ENCODE measurements around the gene TRIM44. TPM values are rescaled to one million over a fixed set of nuclear protein-coding genes. Genes with fewer than 3 reads are reported as not detected.

TRIM44 gene
- total RNA-seq, 1 donor from 2014 or later, result 22.8 TPM

- Mint-ChIP-seq H3K27me3 (ENCODE audit: low read depth) (no peaks in the 10 kb centered on the region), H3K9me3 (no peaks in the 10 kb centered on the region), H3K4me3 (ENCODE audit: low read depth) (no peak overlapping the region), H3K4me1 (ENCODE audit: low read depth) (peaks cover 24% of the 10 kb centered on the region), H3K36me3 (ENCODE audit: low read depth) (no peaks in the 10 kb centered on the region), H3K27ac (no peak overlapping the region)
- intact Hi-C loops (cut with micrococcal nuclease), result no loop called here
- no peak for DNase-seq (ENCODE audit: low spot score)
Measured at GRCh38 chr11:35784699-35785098, 122.1 kb downstream of the TRIM44 start.

- no peak for DNase-seq (ENCODE audit: low spot score)
- H3K4me1 Mint-ChIP-seq (ENCODE audit: low read depth), result peaks cover 24% of the 10 kb centered on the region
- H3K27me3 Mint-ChIP-seq (ENCODE audit: low read depth), result no peaks in the 10 kb centered on the region
- no peak overlapping the region for H3K4me3 Mint-ChIP-seq (ENCODE audit: low read depth)
- intact Hi-C loops (cut with micrococcal nuclease), result no loop called here
- H3K9me3 Mint-ChIP-seq, result no peaks in the 10 kb centered on the region
- H3K27ac Mint-ChIP-seq, result no peak overlapping the region
- H3K36me3 Mint-ChIP-seq (ENCODE audit: low read depth), result no peaks in the 10 kb centered on the region
Measured at GRCh38 chr11:35785287-35786167, 123.0 kb downstream of the TRIM44 start.

GRCh38 chr11:35786188-35786587 lies 123.6 kb downstream of the TRIM44 start:
- H3K27me3 Mint-ChIP-seq (ENCODE audit: low read depth), result no peaks in the 10 kb centered on the region
- intact Hi-C loops (cut with micrococcal nuclease), result no loop called here
- no peak overlapping the region for H3K27ac Mint-ChIP-seq
- H3K4me3 Mint-ChIP-seq (ENCODE audit: low read depth), result no peak overlapping the region
- DNase-seq (ENCODE audit: low spot score), result no peak
- H3K9me3 Mint-ChIP-seq, result no peaks in the 10 kb centered on the region
- no peaks in the 10 kb centered on the region for H3K36me3 Mint-ChIP-seq (ENCODE audit: low read depth)
- H3K4me1 Mint-ChIP-seq (ENCODE audit: low read depth), result peaks cover 24% of the 10 kb centered on the region

GRCh38 chr11:35787013-35787504 lies 124.5 kb downstream of the TRIM44 start:
- no peaks in the 10 kb centered on the region for H3K9me3 Mint-ChIP-seq
- peaks cover 23% of the 10 kb centered on the region for H3K4me1 Mint-ChIP-seq (ENCODE audit: low read depth)
- DNase-seq (ENCODE audit: low spot score), result no peak
- H3K36me3 Mint-ChIP-seq (ENCODE audit: low read depth), result no peaks in the 10 kb centered on the region
- H3K4me3 Mint-ChIP-seq (ENCODE audit: low read depth), result no peak overlapping the region
- intact Hi-C loops (cut with micrococcal nuclease), result no loop called here
- H3K27me3 Mint-ChIP-seq (ENCODE audit: low read depth), result no peaks in the 10 kb centered on the region
- H3K27ac Mint-ChIP-seq, result no peak overlapping the region

GRCh38 chr11:35787626-35788025 lies 125.1 kb downstream of the TRIM44 start:
- no peaks in the 10 kb centered on the region for H3K9me3 Mint-ChIP-seq
- intact Hi-C loops (cut with micrococcal nuclease), result no loop called here
- no peaks in the 10 kb centered on the region for H3K27me3 Mint-ChIP-seq (ENCODE audit: low read depth)
- no peaks in the 10 kb centered on the region for H3K36me3 Mint-ChIP-seq (ENCODE audit: low read depth)
- peaks cover 23% of the 10 kb centered on the region for H3K4me1 Mint-ChIP-seq (ENCODE audit: low read depth)
- no peak overlapping the region for H3K27ac Mint-ChIP-seq
- no peak overlapping the region for H3K4me3 Mint-ChIP-seq (ENCODE audit: low read depth)
- no peak for DNase-seq (ENCODE audit: low spot score)

- Mint-ChIP-seq H3K9me3 (no peaks in the 10 kb centered on the region), H3K27ac (no peak overlapping the region), H3K27me3 (ENCODE audit: low read depth) (no peaks in the 10 kb centered on the region), H3K36me3 (ENCODE audit: low read depth) (no peaks in the 10 kb centered on the region), H3K4me3 (ENCODE audit: low read depth) (no peak overlapping the region), H3K4me1 (ENCODE audit: low read depth) (peaks cover 7% of the 10 kb centered on the region)
- DNase-seq (ENCODE audit: low spot score), result no peak
- intact Hi-C loops (cut with micrococcal nuclease), result no loop called here
Measured at GRCh38 chr11:35791088-35791958, 128.7 kb downstream of the TRIM44 start.

GRCh38 chr11:35792148-35792845 lies 129.7 kb downstream of the TRIM44 start:
- Mint-ChIP-seq H3K27me3 (ENCODE audit: low read depth) (no peaks in the 10 kb centered on the region), H3K36me3 (ENCODE audit: low read depth) (no peaks in the 10 kb centered on the region), H3K4me1 (ENCODE audit: low read depth) (peaks cover 11% of the 10 kb centered on the region), H3K4me3 (ENCODE audit: low read depth) (no peak overlapping the region), H3K27ac (no peak overlapping the region), H3K9me3 (no peaks in the 10 kb centered on the region)
- intact Hi-C loops (cut with micrococcal nuclease), result no loop called here
- no peak for DNase-seq (ENCODE audit: low spot score)

GRCh38 chr11:35792846-35793192 lies 130.2 kb downstream of the TRIM44 start:
- DNase-seq (ENCODE audit: low spot score), result no peak
- H3K27me3 Mint-ChIP-seq (ENCODE audit: low read depth), result no peaks in the 10 kb centered on the region
- no peaks in the 10 kb centered on the region for H3K36me3 Mint-ChIP-seq (ENCODE audit: low read depth)
- peaks cover 11% of the 10 kb centered on the region for H3K4me1 Mint-ChIP-seq (ENCODE audit: low read depth)
- intact Hi-C loops (cut with micrococcal nuclease), result no loop called here
- no peak overlapping the region for H3K4me3 Mint-ChIP-seq (ENCODE audit: low read depth)
- H3K27ac Mint-ChIP-seq, result no peak overlapping the region
- H3K9me3 Mint-ChIP-seq, result no peaks in the 10 kb centered on the region

GRCh38 chr11:35794333-35794732 lies 131.8 kb downstream of the TRIM44 start:
- no peak overlapping the region for H3K27ac Mint-ChIP-seq
- no peaks in the 10 kb centered on the region for H3K9me3 Mint-ChIP-seq
- H3K27me3 Mint-ChIP-seq (ENCODE audit: low read depth), result no peaks in the 10 kb centered on the region
- no peaks in the 10 kb centered on the region for H3K36me3 Mint-ChIP-seq (ENCODE audit: low read depth)
- no peak for DNase-seq (ENCODE audit: low spot score)
- intact Hi-C loops (cut with micrococcal nuclease), result no loop called here
- H3K4me1 Mint-ChIP-seq (ENCODE audit: low read depth), result peaks cover 11% of the 10 kb centered on the region
- no peak overlapping the region for H3K4me3 Mint-ChIP-seq (ENCODE audit: low read depth)

- H3K4me3 Mint-ChIP-seq (ENCODE audit: low read depth), result no peak overlapping the region
- no peak overlapping the region for H3K27ac Mint-ChIP-seq
- intact Hi-C loops (cut with micrococcal nuclease), result no loop called here
- H3K9me3 Mint-ChIP-seq, result no peaks in the 10 kb centered on the region
- H3K36me3 Mint-ChIP-seq (ENCODE audit: low read depth), result no peaks in the 10 kb centered on the region
- DNase-seq (ENCODE audit: low spot score), result no peak
- H3K27me3 Mint-ChIP-seq (ENCODE audit: low read depth), result no peaks in the 10 kb centered on the region
- peaks cover 11% of the 10 kb centered on the region for H3K4me1 Mint-ChIP-seq (ENCODE audit: low read depth)
Measured at GRCh38 chr11:35794850-35795249, 132.3 kb downstream of the TRIM44 start.

- intact Hi-C loops (cut with micrococcal nuclease), result no loop called here
- H3K36me3 Mint-ChIP-seq (ENCODE audit: low read depth), result no peaks in the 10 kb centered on the region
- peaks cover 13% of the 10 kb centered on the region for H3K4me1 Mint-ChIP-seq (ENCODE audit: low read depth)
- no peaks in the 10 kb centered on the region for H3K9me3 Mint-ChIP-seq
- H3K27me3 Mint-ChIP-seq (ENCODE audit: low read depth), result no peaks in the 10 kb centered on the region
- H3K4me3 Mint-ChIP-seq (ENCODE audit: low read depth), result no peak overlapping the region
- H3K27ac Mint-ChIP-seq, result no peak overlapping the region
- DNase-seq (ENCODE audit: low spot score), result no peak
Measured at GRCh38 chr11:35796562-35796961, 134.0 kb downstream of the TRIM44 start.

- H3K36me3 Mint-ChIP-seq (ENCODE audit: low read depth), result no peaks in the 10 kb centered on the region
- DNase-seq (ENCODE audit: low spot score), result no peak
- intact Hi-C loops (cut with micrococcal nuclease), result no loop called here
- no peak overlapping the region for H3K4me3 Mint-ChIP-seq (ENCODE audit: low read depth)
- no peaks in the 10 kb centered on the region for H3K27me3 Mint-ChIP-seq (ENCODE audit: low read depth)
- H3K4me1 Mint-ChIP-seq (ENCODE audit: low read depth), result peaks cover 13% of the 10 kb centered on the region
- no peaks in the 10 kb centered on the region for H3K9me3 Mint-ChIP-seq
- H3K27ac Mint-ChIP-seq, result no peak overlapping the region
Measured at GRCh38 chr11:35798423-35798822, 135.8 kb downstream of the TRIM44 start.

Data from activated T-helper 2 cell treated with anti-CD3 and anti-CD28 coated beads, Interferon-gamma antibody, Interleukin-2, Interleukin-4, amounts not matched to agents 10 μg/mL and 5 μg/mL and 100 μg/mL, durations not matched to agents 14 hours and 24 hours and 36 hours (primary cell).